Prostate gland (tissue), 2 donors: ENCODE measurements around the gene AKAP12.

Experiments
- POLR2A ChIP-seq: fragments of 450-650 bp; IDR thresholded peaks from one replicate; pipeline ENCODE4 v1.6.1; 2016; ENCODE audit warnings: antibody characterized with exemption, mild to moderate bottlenecking
- POLR2AphosphoS5 ChIP-seq: sonication (generic); formaldehyde crosslinking; IDR thresholded peaks from one replicate; pipeline ENCODE4 v1.6.1; 2017; ENCODE audit warnings: antibody characterized with exemption
- TF ChIP-seq, protein P1 (sequence below), 4 experiments: fragments of 200-600 bp in 2 of 4; fragments of 450-650 bp in 2 of 4; sonication (generic) in 2 of 4; IDR thresholded peaks; 1 replicate in 3 of 4; 2 replicates in 1 of 4; pipeline ENCODE4 v1.5.1; 2016 to 2019; ENCODE audit warnings: antibody characterized with exemption in 4 of 4, mild to moderate bottlenecking in 2 of 4, moderate library complexity in 2 of 4

DNA sequence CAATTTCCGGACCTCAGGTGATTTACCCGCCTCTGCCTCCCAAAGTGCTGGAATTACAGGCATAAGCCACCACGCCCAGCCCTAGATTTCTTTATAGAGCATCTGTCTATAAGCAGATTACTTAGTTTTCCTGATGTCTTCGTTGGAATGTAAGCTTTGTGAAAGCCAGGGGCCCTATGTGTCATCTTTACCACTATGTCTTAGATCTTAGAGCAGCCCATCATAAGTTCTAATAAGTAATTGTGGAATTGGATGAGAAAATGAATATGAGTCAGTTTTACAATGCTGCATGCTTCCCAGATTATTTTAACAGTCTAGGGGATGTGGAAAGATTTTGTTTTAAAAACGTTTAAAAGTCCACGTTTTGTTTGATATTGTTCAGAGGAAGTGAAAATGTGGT is 160.7 kb downstream of the AKAP12 start:
- TF ChIP-seq POLR2AphosphoS5: no peak
- TF ChIP-seq, protein P1, sequence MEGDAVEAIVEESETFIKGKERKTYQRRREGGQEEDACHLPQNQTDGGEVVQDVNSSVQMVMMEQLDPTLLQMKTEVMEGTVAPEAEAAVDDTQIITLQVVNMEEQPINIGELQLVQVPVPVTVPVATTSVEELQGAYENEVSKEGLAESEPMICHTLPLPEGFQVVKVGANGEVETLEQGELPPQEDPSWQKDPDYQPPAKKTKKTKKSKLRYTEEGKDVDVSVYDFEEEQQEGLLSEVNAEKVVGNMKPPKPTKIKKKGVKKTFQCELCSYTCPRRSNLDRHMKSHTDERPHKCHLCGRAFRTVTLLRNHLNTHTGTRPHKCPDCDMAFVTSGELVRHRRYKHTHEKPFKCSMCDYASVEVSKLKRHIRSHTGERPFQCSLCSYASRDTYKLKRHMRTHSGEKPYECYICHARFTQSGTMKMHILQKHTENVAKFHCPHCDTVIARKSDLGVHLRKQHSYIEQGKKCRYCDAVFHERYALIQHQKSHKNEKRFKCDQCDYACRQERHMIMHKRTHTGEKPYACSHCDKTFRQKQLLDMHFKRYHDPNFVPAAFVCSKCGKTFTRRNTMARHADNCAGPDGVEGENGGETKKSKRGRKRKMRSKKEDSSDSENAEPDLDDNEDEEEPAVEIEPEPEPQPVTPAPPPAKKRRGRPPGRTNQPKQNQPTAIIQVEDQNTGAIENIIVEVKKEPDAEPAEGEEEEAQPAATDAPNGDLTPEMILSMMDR (IDR thresholded peaks at IDR 0.05): no peak
- no peak for TF ChIP-seq POLR2A
